Thyroid gland (tissue), 4 donors: Measurements from ENCODE around the gene RHEB. TPM values are rescaled to one million over a fixed set of nuclear protein-coding genes. Genes with fewer than 3 reads are reported as not detected.

Source experiments
- DNase-seq, 2 donors: peaks; one replicate each; pipeline ENCODE4 v3.0.0-alpha.2; 2019
- H3K27ac ChIP-seq, 3 donors: fragments of 200-600 bp; sonication (generic); 1 replicate in 2 of 3; 2 replicates in 1 of 3; pipeline ENCODE4 v1.5.1; 2016 to 2019; ENCODE audit warnings: mild to moderate bottlenecking in 1 of 3, moderate library complexity in 1 of 3
- H3K27me3 ChIP-seq: fragments of 200-600 bp; sonication (generic); one replicate; pipeline ENCODE4 v1.5.1; 2019
- H3K36me3 ChIP-seq, 2 donors: fragments of 200-600 bp; sonication (generic); one replicate each; pipeline ENCODE4 v1.5.1; 2016 to 2019
- H3K4me1 ChIP-seq, 2 donors: fragments of 200-600 bp; sonication (generic); one replicate each; pipeline ENCODE4 v1.5.1; 2017 to 2019
- H3K4me3 ChIP-seq, 3 donors: fragments of 200-600 bp; sonication (generic); replicated peaks in 1 of 3; 1 replicate in 2 of 3; 2 replicates in 1 of 3; pipeline ENCODE4 v1.5.1; 2016; ENCODE audit warnings: mild to moderate bottlenecking in 1 of 3
- H3K9me3 ChIP-seq: fragments of 200-600 bp; sonication (generic); one replicate; pipeline ENCODE4 v1.5.1; 2017
- POLR2A ChIP-seq, 2 donors: fragments of 450-650 bp; IDR thresholded peaks; one replicate each; pipeline ENCODE4 v1.6.1; 2017; ENCODE audit warnings: antibody characterized with exemption in 2 of 2, mild to moderate bottlenecking in 2 of 2, moderate library complexity in 1 of 2
- WGBS, 2 donors: methylation state at CpG; one replicate each; pipeline ENCODE4 v1.1.5; 2017; 5-methylcytosine and 5-hydroxymethylcytosine counted together
- intact Hi-C: fragments of 100-400 bp; cut with DNase I; formaldehyde crosslinking; loops from one replicate; pipeline ENCODE4 v1.15.1; 2023
- total RNA-seq, 4 donors: library from RNA; depleted of rRNA; stranded (reverse); fragments of >200 nt; gene quantifications; one replicate each; pipeline ENCODE4 v1.2.3, GENCODE V29; 2016
- TF ChIP-seq, protein P1 (sequence below), 6 experiments: fragments of 200-600 bp in 3 of 6; fragments of 450-650 bp in 3 of 6; sonication (generic) in 3 of 6; IDR thresholded peaks; one replicate each; pipeline ENCODE4 v1.5.1; 2016 to 2019; ENCODE audit warnings: antibody characterized with exemption in 6 of 6, mild to moderate bottlenecking in 2 of 6, inconsistent platforms in 1 of 6, moderate library complexity in 1 of 6

The RHEB gene
- total RNA-seq, 4 donors from 2014 or later = 88.3 to 104 (median 95.6) TPM

DNA sequence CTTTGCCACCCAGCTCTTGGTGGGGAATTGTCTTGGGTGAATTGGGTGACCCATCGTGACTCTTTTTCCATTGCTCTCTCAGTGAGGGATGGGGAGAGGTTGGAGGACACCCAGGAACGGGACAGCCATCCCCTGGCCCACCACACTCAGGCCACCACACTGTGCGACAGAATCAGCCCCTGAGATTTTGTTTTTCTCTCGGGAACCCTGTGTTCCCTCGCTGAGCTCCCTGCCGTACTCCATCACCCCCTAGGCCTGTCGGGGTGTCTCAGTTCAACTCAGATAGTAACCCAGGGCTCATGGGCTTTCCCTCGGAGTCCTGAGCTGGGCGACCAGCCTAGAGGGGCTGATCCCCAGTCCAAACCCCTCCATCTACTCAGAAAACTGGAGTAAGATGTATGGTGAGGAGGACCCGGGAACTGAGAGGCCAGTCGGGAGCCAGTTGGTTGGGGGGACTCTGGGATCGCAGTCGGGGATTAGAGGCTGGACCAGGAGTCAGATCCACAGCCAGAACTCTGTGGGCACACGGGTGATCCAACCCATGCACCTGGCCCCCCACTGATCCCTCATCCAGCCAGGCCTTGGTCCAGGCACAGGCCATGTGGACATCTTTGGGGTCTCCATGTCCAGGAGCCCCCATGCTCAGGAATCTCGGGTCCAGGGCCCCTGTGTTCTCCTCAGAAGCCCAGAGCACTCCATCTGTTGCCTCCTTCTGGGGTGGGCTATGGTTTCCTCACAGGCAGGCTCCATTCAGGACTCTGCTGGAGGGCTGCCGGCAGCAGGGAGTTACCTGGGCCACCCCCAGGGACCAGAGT lies 89.1 kb downstream of the RHEB start:
- no peak overlapping the region for H3K4me3 ChIP-seq
- H3K27me3 ChIP-seq = no peaks in the 10 kb centered on the region
- intact Hi-C loops = no loop called here
- no peak for TF ChIP-seq POLR2A (IDR thresholded peaks at IDR 0.05)
- TF ChIP-seq, protein P1, sequence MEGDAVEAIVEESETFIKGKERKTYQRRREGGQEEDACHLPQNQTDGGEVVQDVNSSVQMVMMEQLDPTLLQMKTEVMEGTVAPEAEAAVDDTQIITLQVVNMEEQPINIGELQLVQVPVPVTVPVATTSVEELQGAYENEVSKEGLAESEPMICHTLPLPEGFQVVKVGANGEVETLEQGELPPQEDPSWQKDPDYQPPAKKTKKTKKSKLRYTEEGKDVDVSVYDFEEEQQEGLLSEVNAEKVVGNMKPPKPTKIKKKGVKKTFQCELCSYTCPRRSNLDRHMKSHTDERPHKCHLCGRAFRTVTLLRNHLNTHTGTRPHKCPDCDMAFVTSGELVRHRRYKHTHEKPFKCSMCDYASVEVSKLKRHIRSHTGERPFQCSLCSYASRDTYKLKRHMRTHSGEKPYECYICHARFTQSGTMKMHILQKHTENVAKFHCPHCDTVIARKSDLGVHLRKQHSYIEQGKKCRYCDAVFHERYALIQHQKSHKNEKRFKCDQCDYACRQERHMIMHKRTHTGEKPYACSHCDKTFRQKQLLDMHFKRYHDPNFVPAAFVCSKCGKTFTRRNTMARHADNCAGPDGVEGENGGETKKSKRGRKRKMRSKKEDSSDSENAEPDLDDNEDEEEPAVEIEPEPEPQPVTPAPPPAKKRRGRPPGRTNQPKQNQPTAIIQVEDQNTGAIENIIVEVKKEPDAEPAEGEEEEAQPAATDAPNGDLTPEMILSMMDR (IDR thresholded peaks at IDR 0.05) = no peak
- peak overlapping the region; percentile 85 to 93 (median 92) for H3K27ac ChIP-seq
- WGBS, 2 donors = 93 to 95% methylated on average over 14 to 15 of the region's 16 CpGs
- no peaks in the 10 kb centered on the region for H3K36me3 ChIP-seq
- no peaks in the 10 kb centered on the region for H3K9me3 ChIP-seq
- H3K4me1 ChIP-seq = peaks cover 78 to 95% of the 10 kb centered on the region in 2 donors
- DNase-seq = no peak

DNA sequence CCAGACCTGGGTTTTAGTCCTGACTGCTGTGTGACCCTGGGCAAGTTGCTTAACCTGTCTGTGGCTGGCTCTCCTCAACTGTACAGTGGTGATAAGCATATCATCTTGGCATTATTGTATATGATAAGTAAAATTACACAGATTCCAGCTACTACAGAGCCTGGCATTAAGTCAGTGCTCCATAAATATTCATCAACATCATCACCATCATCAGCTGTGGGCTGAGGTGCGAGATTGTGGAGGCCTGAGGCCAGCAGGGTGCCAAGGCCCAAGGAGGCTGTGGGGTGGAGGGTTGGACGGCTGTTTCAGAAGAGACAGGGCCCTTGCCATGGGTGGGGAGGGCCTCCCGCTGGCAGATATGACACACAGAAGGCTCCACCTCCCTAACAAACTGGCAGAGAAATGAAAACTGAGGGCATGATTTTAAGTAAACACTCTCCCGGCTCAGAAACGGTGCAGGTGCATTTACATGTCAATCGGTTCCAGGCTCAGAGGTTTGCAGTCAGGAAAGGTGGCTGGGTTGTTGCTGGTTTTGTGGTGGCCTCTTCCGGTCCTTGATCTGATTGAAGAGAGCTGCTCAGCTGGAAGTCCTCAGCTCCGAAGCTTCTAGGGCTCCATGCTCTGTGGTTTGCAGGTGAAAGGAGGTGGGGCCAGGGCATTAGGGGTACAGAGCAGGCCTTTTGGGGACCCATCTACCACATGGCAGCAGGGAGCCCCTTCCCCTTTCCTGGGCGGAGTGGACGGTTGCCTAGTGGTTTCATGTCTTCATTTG lies 89.9 kb downstream of the RHEB start:
- WGBS, 2 donors = 39 to 45% methylated on average over 10 of the region's 10 CpGs
- DNase-seq = peak; percentile 77 to 78
- H3K27me3 ChIP-seq = no peaks in the 10 kb centered on the region
- peaks cover 70 to 93% of the 10 kb centered on the region in 2 donors for H3K4me1 ChIP-seq
- TF ChIP-seq POLR2A (IDR thresholded peaks at IDR 0.05) = peak in 1 of 2 donors; percentile 55
- TF ChIP-seq, protein P1 (IDR thresholded peaks at IDR 0.05) = no peak
- intact Hi-C loops = no loop called here
- H3K36me3 ChIP-seq = no peaks in the 10 kb centered on the region
- no peaks in the 10 kb centered on the region for H3K9me3 ChIP-seq
- H3K27ac ChIP-seq = peak overlapping the region; percentile 85 to 93 (median 92)
- H3K4me3 ChIP-seq = no peak overlapping the region

DNA sequence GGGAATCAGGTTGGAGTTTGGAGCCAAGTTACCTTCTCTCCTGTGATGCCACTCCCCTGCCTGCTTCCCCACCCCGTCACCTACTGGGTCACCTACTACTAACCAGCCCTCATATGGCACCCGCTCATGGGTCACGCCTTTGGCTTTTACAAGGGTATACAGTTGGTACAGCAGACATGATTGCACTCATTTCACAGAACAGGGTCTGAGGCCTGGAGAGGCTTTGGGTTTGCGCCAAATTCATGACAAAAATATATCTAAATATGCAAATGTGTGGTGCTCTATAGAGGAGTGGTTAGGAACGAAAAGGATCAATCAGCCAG lies 90.5 kb downstream of the RHEB start:
- intact Hi-C loops = no loop called here
- no peaks in the 10 kb centered on the region for H3K9me3 ChIP-seq
- no peaks in the 10 kb centered on the region for H3K27me3 ChIP-seq
- H3K4me1 ChIP-seq = peaks cover 66 to 88% of the 10 kb centered on the region in 2 donors
- no peak overlapping the region for H3K4me3 ChIP-seq
- 57 to 66% methylated on average over 5 of the region's 5 CpGs for WGBS, 2 donors
- TF ChIP-seq POLR2A (IDR thresholded peaks at IDR 0.05) = no peak
- TF ChIP-seq, protein P1 (IDR thresholded peaks at IDR 0.05) = no peak
- H3K36me3 ChIP-seq = no peaks in the 10 kb centered on the region
- H3K27ac ChIP-seq = peak overlapping the region; percentile 85 to 93 (median 92)
- DNase-seq = no peak

DNA sequence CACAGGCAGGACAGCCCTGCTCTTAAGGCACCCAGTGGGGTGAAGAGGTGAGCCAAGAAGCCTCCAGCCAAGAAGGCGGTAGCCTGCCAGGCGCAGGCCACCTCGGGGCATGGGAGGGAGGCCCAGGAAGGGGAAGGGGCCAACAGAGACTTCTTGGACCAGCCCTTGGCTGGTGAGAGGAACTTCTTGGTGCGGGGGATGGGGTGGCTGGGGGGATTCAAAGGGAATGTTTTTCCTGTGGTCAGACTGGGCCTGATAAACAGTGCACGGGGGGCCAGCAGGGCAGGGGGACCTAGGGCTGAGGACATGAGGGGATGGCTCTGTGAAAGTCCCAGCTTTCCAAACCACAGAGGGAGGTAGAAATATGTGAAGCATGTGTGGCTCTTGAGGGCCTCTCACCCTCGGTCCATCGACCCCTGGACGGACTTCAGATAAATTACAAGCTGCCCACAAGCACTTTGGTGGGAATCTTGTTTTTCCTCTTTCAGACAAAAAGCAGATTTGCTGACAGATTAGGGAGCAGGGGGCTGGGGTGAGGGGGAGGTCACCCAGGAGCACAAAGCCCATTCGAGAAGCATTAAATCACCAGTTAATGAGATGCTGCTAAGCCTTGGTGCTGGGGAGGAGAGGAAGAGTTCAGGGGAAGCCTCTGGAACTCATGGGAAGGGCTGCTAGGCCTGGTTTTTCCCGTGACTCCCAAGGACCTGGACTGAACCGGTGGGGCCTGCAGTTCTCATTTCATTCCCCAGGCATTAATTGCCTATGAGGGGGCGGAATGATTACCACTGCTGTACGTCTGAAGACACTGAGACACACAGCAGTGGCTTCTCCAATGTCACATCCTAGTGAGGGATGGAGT lies 91.1 kb downstream of the RHEB start:
- H3K4me1 ChIP-seq = peaks cover 60 to 82% of the 10 kb centered on the region in 2 donors

More for the DNA sequence above, 91.1 kb downstream of the RHEB start:
- peak in 1 of 2 donors; percentile 17 for TF ChIP-seq POLR2A (IDR thresholded peaks at IDR 0.05)
- TF ChIP-seq, protein P1 (IDR thresholded peaks at IDR 0.05) = no peak
- Histone ChIP-seq H3K27ac (peak overlapping the region; percentile 85 to 93 (median 92)), H3K4me3 (no peak overlapping the region), H3K36me3 (no peaks in the 10 kb centered on the region), H3K9me3 (no peaks in the 10 kb centered on the region), H3K27me3 (no peaks in the 10 kb centered on the region)
- DNase-seq = peak; percentile 89 to 93
- WGBS, 2 donors = 19 to 32% methylated on average over 13 of the region's 13 CpGs
- intact Hi-C loops = no loop called here
